ENCODE results near the gene CAPN13. TPM values are rescaled to one million over a fixed set of nuclear protein-coding genes. Genes with fewer than 3 reads are reported as not detected.
"Not testable (repeated sequence)": the region's sequence is repeated elsewhere in the genome, so short reads cannot be mapped to it uniquely, and the experiment has no call there.

Gene CAPN13
- total RNA-seq, 1 donor: under 0.01 TPM

DNA sequence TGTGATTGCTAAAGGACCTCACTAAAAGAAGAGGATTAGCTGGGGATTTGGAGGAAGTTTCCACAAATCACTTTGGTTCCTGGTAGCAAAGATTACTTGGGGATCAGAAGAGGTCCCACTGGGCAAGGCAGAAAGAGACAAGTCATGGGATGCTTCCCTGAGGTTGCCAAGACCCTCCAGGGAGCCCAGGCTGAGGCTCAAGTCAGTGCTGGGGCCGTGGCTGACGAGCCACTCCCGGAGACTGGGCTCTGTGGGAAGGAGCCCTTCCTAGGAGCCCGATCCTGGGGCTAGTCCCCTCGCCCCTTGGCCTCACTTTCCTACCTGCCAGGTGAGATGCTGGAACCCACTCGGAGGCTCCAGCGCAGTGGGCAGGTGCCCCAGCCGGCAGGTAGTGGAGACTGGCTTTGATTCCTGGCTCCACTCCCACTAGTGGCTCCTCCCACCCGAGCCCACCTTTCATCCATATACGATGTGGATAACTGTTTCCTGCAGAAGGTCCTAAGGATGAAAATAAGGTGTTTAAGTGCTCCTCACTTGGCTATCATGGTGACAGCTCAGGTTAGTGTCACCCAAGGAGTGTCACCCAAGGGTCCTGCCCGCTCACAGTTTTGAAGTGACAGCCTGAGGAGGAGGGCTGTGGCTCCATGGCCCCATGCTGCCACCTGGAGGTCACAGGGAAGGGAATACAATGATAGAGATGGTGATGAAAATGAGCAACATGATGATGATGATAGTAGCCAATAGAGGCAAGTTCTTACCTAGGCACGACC is 100.5 kb downstream of the CAPN13 start:
- DNase-seq (ENCODE audit: low read depth in 2 of 3, low spot score in 2 of 3): peak; percentile 37 to 80 (median 58)

- DNase-seq (ENCODE audit: low read depth in 2 of 3, low spot score in 2 of 3): no peak
Measured at GRCh38 chr2:30705711-30706533, 101.3 kb downstream of the CAPN13 start.

DNA sequence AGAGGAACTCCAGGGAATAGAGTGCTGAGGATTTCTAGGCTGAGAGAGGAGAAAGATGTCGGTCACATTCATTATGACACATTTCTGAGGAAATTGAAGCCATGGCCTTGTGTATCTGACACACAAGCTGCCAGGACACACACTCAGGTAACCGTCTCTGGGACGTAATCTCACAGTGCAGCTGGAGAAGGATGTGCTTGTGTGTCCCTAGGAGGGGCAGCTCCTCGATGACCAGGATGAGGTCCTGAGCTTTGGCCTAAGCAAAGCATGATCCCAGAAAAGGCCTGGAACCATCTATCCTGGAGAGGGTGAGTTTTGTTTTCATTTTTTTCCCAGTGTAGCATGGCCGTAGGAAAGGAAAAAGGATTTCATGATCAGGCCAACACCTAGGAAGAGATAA is 102.2 kb downstream of the CAPN13 start:
- no peak for DNase-seq (ENCODE audit: low read depth in 2 of 3, low spot score in 2 of 3)

DNA sequence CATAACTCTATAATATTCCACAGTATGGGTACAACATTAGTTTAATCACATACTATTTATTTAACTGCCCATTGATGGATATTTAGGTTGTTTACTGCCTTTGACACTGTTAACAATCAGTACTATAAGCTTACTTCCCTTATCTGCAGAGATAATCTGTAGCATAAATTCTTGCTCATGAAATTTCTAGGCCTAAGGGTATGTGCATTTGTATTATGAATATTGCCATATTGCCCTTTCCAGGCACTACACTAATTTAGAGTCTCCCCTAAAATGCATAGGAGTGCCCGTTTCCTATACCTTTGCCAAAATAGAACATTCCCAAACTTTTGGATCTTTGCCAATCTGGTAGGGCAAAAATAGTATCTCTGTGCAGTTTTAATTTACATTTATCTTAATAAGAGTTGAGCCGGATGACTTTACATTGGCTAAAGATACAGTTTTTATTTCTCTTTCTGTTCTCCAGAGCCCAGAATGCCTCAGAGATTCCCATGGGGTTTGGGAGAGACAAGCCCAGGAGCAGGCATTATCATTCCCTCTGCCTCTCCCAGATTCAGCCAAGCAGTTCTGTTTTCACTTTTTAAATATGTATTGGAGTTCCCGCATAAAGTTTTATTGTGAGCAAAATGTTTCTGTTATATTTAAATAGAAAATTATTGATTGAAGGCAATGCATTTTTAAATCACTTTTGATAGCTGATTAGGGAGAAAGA is 102.8 kb downstream of the CAPN13 start:
- DNase-seq (ENCODE audit: low read depth in 2 of 3, low spot score in 2 of 3): no peak

DNA sequence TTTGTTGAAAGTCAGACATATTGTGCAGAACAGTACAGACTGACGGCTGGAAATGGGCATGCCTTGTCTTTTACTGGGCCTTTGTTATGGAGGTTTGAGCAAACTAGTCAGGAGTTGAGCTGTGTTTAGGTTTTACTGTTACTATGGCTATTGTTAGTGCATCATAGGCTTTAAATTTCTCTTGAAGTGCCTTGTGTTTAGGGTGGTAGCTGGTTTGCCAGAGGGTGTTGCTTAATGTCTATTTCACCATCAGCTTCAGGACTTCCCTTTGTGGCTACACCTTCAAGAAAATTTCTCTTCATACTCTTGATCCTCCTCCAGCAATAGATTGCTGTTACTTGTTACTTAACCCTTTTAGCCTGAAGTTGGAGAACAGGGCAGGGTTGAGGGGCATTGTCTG is 104.6 kb downstream of the CAPN13 start:
- DNase-seq (ENCODE audit: low read depth in 2 of 3, low spot score in 2 of 3): no peak

- no peak for DNase-seq (ENCODE audit: low read depth in 2 of 3, low spot score in 2 of 3)
Measured at GRCh38 chr2:30701782-30702181, 105.5 kb downstream of the CAPN13 start.

DNA sequence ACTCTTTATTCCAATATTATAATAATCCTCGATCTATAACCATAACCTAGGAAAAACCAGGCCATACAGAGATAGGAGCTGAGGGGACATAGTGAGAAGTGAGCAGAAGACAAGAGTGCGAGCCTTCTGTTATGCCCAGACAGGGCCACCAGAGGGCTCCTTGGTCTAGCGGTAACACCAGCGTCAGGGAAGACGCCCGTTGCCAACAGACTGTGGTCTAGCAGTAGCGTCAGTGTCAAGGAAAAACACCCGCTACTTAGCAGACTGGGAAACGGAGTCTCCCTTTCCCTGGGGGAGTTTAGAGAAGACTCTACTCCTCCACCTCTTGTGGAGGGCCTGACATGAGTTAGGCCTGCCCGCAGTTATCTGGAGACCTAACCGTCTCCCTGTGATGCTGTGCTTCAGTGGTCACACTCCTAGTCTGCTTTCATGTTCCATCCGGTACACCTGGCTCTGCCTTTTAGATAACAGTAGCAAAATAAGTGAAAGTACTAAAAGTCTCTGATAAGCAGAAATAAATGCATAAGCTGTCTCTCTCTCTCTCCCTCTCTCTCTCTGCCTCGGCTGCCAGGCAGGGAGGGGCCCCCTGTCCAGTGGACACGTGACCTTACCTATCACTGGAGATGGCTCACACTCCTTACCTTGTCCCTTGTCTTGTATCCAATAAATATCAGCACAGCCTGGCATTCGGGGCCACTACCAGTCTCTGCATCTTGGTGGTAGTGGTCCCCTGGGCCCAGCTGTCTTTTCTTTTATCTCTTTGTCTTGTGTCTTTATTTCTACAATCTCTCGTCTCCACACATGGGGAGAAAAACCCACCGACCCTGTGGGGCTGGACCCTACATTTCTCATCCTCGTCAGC is 109.8 kb downstream of the CAPN13 start:
- not testable (repeated sequence) for DNase-seq (ENCODE audit: low read depth in 2 of 3, low spot score in 2 of 3)

GRCh38 chr2:30695749-30696148 is 111.5 kb downstream of the CAPN13 start:
- DNase-seq (ENCODE audit: low read depth in 2 of 3, low spot score in 2 of 3): no peak

GRCh38 chr2:30694286-30695055 is 112.8 kb downstream of the CAPN13 start:
- DNase-seq (ENCODE audit: low read depth in 2 of 3, low spot score in 2 of 3): no peak

DNA sequence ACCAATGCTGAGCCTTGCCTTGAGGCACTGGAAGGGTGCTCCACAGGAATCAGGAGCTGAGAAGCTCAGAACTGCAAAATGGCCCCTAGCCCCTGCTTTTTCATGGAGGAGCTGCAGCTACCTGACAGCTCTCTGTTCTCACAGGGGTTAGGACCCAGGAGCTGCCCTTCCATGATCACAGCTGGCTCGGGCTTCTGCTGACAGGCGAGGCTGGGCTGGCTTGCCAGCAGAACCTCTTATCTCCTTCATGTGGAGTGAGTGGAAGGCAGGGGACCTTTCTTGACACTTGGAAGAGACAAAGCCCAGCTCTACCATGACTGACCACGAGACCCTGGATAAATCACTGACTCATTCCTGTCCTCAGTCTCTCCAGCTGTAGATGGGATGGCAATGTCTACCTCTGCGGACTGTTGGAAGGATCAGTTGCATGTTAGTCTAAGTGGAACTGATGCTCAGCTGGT is 113.4 kb downstream of the CAPN13 start:
- DNase-seq (ENCODE audit: low read depth in 2 of 3, low spot score in 2 of 3): no peak

DNA sequence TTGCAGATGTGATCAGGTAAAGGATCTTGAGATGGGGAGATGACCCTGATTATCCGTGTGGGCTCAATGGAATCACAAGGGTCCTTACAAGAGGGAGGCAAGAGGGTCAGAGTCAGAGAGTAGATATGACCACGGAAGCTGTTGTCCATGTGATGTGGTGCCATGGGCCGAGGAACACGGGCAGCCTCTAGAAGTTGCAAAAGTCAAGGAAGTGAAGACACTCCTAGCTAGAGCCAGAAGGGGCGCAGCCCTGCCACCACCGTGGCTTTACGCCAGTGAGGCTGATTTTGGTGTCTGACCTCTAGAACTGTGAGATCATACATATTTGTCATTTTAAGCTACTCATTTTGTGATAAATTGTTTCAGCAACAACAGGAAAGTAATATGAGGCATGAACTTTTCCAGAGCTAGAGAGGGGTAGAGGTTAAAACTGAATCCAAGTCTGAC is 114.4 kb downstream of the CAPN13 start:
- no peak for DNase-seq (ENCODE audit: low read depth in 2 of 3, low spot score in 2 of 3)

DNA sequence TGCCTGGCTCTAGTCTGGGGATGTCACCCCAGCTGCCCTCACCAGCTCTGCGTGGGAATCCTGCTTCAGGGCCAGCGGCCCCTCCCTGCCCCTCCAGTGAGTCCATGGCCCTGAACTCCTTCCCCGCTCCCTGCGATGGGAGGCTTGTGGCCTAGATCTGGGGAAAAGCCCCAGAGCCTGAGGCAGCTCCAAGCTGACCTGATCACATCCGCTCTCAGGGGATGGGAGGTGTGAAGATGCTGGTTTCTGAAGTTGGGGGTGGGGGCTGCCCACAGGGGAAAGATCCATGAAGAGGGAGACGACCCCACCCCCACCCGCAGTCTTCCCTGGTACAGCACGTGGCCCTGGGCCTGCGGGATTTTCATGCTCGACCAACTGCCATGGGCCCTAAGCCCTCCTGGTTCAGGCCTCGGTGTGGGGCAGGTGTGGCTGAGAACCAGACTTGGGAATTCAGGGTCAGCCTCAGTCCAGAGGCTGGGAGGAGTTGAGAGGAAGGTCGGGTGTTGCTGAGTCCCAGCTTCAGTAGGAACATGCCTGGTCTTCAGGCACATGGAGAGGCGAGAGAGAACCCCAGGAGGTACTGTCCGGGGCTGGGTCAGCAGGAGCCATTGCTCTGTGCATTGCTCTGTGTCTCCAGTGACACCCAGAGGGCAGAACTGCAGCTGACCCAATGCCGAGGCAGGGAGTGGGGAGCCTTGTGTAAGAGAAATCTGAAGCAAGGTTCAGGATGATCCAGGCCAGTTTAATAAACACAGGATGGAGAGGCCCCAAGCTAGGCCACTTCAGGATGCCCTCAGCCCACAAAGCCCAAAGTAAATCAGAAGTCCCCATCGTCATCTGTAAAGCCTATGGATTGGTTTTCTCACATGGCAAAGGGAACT is 115.1 kb downstream of the CAPN13 start:
- no peak for DNase-seq (ENCODE audit: low read depth in 2 of 3, low spot score in 2 of 3)

DNA sequence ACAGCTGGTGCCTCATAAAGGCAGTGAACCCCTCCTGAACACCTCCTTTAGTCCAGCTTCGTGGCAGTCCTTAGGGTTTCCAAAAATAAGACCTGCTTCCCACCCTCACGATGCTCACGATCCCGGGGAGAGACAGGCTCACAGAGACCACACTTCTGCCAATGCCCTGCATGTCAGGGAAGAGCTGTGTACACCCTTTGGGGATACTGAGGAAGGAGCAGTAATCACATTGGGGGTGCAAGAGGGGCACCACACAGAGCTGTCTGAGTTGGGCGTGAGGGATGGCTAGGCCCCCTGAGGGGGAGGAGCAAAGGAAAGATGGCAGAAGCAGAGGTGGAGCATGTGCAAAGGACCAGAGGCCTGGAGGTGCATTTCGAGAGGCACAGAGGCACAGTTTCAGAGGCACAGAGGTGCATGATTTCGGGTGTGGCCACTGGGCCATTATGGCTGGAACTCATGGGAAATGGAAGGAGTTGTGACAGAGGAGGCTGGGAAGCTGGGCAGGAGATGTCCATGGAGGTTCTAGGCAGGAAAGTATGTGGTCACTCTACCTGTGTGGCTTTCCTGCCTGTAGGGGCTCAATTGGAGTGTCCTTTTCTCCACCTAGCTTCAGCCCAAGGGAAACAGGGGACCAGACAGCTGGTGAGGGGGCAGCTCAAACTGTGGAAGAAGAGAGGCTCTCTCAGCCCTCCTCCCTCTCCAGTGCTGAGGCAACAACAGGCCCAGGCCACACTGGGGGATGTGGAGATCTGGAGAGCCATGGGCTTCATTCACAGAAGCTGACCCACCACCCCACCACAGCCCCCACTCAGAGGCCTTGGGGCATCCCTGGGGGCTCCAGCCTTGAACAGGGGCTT is 115.9 kb downstream of the CAPN13 start:
- no peak for DNase-seq (ENCODE audit: low read depth in 2 of 3, low spot score in 2 of 3)

DNA sequence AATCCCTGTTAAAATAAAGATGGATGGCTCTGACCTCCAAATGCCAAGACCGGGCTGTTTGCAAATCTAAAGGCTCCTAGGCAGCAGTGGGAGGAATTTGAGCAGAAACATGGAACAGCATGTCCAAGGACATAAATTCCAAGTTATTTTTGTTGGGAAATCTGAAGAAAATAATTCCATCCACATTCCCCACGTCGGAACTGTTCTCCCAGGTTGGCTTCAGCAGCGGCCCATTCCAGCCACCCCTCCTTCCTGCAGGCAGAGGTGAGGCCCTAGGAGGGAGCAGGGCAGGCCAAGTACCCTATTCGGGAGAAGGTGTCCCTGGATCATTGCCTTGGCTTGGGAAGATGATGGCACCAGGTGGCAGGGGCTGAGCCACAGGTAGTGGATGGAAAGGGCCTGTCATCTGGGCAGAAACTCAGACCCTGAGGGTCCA is 117.1 kb downstream of the CAPN13 start:
- DNase-seq (ENCODE audit: low read depth in 2 of 3, low spot score in 2 of 3): no peak

- no peak for DNase-seq (ENCODE audit: low read depth in 2 of 3, low spot score in 2 of 3)
Measured at GRCh38 chr2:30689496-30690125, 117.6 kb downstream of the CAPN13 start.

DNA sequence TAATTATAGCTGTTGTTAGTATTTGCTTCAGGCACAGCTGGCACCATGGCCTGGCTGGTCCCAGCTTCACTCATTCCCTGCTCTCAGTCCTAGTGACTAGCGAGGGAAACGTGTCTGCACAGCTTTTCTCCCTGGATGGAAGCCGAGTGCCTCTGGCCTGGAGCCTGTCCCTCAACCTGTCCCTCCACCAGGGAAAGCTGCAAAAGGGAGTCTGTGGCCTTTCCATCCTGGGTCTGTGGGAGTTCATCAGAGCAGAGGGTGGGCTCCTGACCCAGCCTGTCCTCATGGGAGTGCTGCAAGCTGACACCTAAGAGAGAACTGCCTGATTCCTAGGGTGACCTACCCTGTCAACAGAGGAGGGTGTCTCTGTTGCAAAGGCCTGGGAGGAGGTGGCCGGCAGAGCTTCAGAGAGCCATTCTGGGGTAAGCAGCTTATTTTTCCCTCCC is 118.3 kb downstream of the CAPN13 start:
- no peak for DNase-seq (ENCODE audit: low read depth in 2 of 3, low spot score in 2 of 3)

GRCh38 chr2:30686669-30687068 is 120.6 kb downstream of the CAPN13 start:
- no peak for DNase-seq (ENCODE audit: low read depth in 2 of 3, low spot score in 2 of 3)

All from hematopoietic multipotent progenitor cell (in vitro differentiated cells).